GM06990 (cell line): ENCODE results near the gene GLTPD2.
"Not testable (repeated sequence)": the region's sequence is repeated elsewhere in the genome, so short reads cannot be mapped to it uniquely, and the experiment has no call there.

Experiments used
- DNase-seq: peaks from one replicate; pipeline ENCODE4 v3.0.0-alpha.2; 2011; ENCODE audit not compliant: insufficient read length; ENCODE audit errors: extremely low read depth
- H3K27me3 ChIP-seq: replicated peaks from 2 replicates; pipeline ENCODE4 v1.6.0; 2011; ENCODE audit warnings: low read length; ENCODE audit not compliant: control insufficient read depth, insufficient read depth
- H3K36me3 ChIP-seq: 2 replicates; pipeline ENCODE4 v1.5.1; 2011; ENCODE audit warnings: low read length; ENCODE audit not compliant: control insufficient read depth, insufficient read depth
- H3K4me3 ChIP-seq: replicated peaks from 2 replicates; pipeline ENCODE4 v1.5.1; 2011; ENCODE audit warnings: low read depth, mild to moderate bottlenecking, control low read depth, low read length
- CTCF ChIP-seq: IDR thresholded peaks from 2 replicates; pipeline ENCODE4 v1.5.1; 2011; ENCODE audit warnings: low read length, control low read depth, mild to moderate bottlenecking, inconsistent platforms; ENCODE audit not compliant: insufficient read depth, poor library complexity, severe bottlenecking

Gene GLTPD2

GRCh38 chr17:4823373-4824089, 34.8 kb downstream of the GLTPD2 start:
- Histone ChIP-seq H3K36me3 (no peaks in the 10 kb centered on the region), H3K4me3 (no peak overlapping the region), H3K27me3 (no peaks in the 10 kb centered on the region)
- DNase-seq, result no peak
- TF ChIP-seq CTCF, result no peak

GRCh38 chr17:4827399-4827798, 38.6 kb downstream of the GLTPD2 start:
- no peaks in the 10 kb centered on the region for H3K36me3 ChIP-seq
- H3K27me3 ChIP-seq, result no peaks in the 10 kb centered on the region
- no peak for TF ChIP-seq CTCF
- no peak overlapping the region for H3K4me3 ChIP-seq
- no peak for DNase-seq

- not testable (repeated sequence) for H3K36me3 ChIP-seq, DNase-seq
- peak overlapping the region; percentile 87 for H3K4me3 ChIP-seq
Measured at GRCh38 chr17:4832829-4833177, 44.0 kb downstream of the GLTPD2 start.

GRCh38 chr17:4833178-4833940, 44.6 kb downstream of the GLTPD2 start, which contains the start of gene MINK1:
Gene MINK1 (plus strand): TSS chr17:4833340. CDS start chr17:4833584, 244 bp downstream.
- H3K27me3 ChIP-seq, result no peaks in the 10 kb centered on the region
- peak; percentile 98 for DNase-seq
- TF ChIP-seq CTCF, result no peak
- peaks cover 8% of the 10 kb centered on the region for H3K36me3 ChIP-seq
- peak within 1 kb of the TSS; percentile 87 for H3K4me3 ChIP-seq

More at GRCh38 chr17:4832829-4833177, 44.0 kb downstream of the GLTPD2 start:
- H3K27me3 ChIP-seq, result not testable (repeated sequence)

GRCh38 chr17:4833941-4834680, 45.3 kb downstream of the GLTPD2 start:
- no peak for DNase-seq
- no peak for TF ChIP-seq CTCF
- Histone ChIP-seq H3K36me3 (peaks cover 9% of the 10 kb centered on the region), H3K4me3 (peak overlapping the region; percentile 87), H3K27me3 (no peaks in the 10 kb centered on the region)

- no peak for TF ChIP-seq CTCF
- DNase-seq, result no peak
- H3K27me3 ChIP-seq, result no peaks in the 10 kb centered on the region
- H3K36me3 ChIP-seq, result peaks cover 9% of the 10 kb centered on the region
- H3K4me3 ChIP-seq, result peak overlapping the region; percentile 87
Measured at GRCh38 chr17:4834681-4835020, 45.9 kb downstream of the GLTPD2 start.
